PFSK-1 (cell line): ENCODE results near the gene NOVA1.

Experiments used
- POLR2AphosphoS5 ChIP-seq: IDR thresholded peaks from 2 replicates; pipeline ENCODE4 v1.6.1; 2012; ENCODE audit warnings: low read depth, mild to moderate bottlenecking, control low read depth, low read length, moderate library complexity
- REST ChIP-seq, 2 experiments: IDR thresholded peaks; 2 replicates each; pipeline versions ENCODE4 v1.6.1 to v1.8.0; 2011 to 2012; ENCODE audit warnings: low read depth in 2 of 2, low read length in 2 of 2, control low read depth in 1 of 2, inconsistent platforms in 1 of 2, mild to moderate bottlenecking in 1 of 2, moderate library complexity in 1 of 2; ENCODE audit not compliant: insufficient read depth in 1 of 2
- TAF1 ChIP-seq: IDR thresholded peaks from 2 replicates; pipeline ENCODE4 v1.6.1; 2012; ENCODE audit warnings: low read length, control low read depth, borderline replicate concordance; ENCODE audit not compliant: insufficient read depth

GRCh38 chr14:26444822-26445221 is 153.0 kb downstream of the NOVA1 start:
- no peak for TF ChIP-seq TAF1
- peak; percentile 74 to 86 for TF ChIP-seq REST (IDR thresholded peaks at IDR 0.05; ENCODE audit: insufficient read depth in 1 of 2, low read depth in 2 of 2, low read length in 2 of 2)
- TF ChIP-seq POLR2AphosphoS5, result no peak
